Gastroesophageal sphincter (tissue), 4 donors: ENCODE measurements around the gene MARVELD2. TPM values are rescaled to one million over a fixed set of nuclear protein-coding genes. Genes with fewer than 3 reads are reported as not detected.
A peak's percentile ranks its signal among the peaks of the same experiment; 100 is the strongest.

Experiments
- ATAC-seq: fragments of 150-250 bp; one replicate; pipeline ENCODE4 v1.9.1; 2016; ENCODE audit warnings: mild to moderate bottlenecking, moderate library complexity
- H3K27ac ChIP-seq, 4 donors: fragments of 200-600 bp; sonication (generic) in 3 of 4; 1 replicate in 3 of 4; 2 replicates in 1 of 4; pipeline ENCODE4 v1.5.1; 2016 to 2019
- H3K27me3 ChIP-seq: fragments of 200-600 bp; sonication (generic); one replicate; pipeline ENCODE4 v1.5.1; 2019
- H3K36me3 ChIP-seq, 2 donors: fragments of 200-600 bp; sonication (generic); one replicate each; pipeline ENCODE4 v1.5.1; 2019; ENCODE audit warnings: control low read depth in 1 of 2
- H3K4me1 ChIP-seq, 3 donors: fragments of 200-600 bp; sonication (generic); 1 replicate in 2 of 3; 2 replicates in 1 of 3; pipeline ENCODE4 v1.5.1; 2016 to 2019; ENCODE audit warnings: control low read depth in 2 of 3
- H3K4me3 ChIP-seq, 2 donors: fragments of 200-600 bp; sonication (generic); one replicate each; pipeline ENCODE4 v1.5.1; 2019; ENCODE audit warnings: mild to moderate bottlenecking in 1 of 2, moderate library complexity in 1 of 2
- H3K9me3 ChIP-seq, 3 donors: fragments of 200-600 bp; sonication (generic); one replicate each; pipeline ENCODE4 v1.5.1; 2017 to 2019; ENCODE audit warnings: control low read depth in 2 of 3
- CTCF ChIP-seq, 4 experiments: fragments of 200-600 bp in 2 of 4; fragments of 450-650 bp in 2 of 4; sonication (generic) in 1 of 4; IDR thresholded peaks; one replicate each; pipeline ENCODE4 v1.5.1; 2017 to 2019; ENCODE audit warnings: antibody characterized with exemption in 4 of 4, mild to moderate bottlenecking in 2 of 4, moderate library complexity in 2 of 4
- EP300 ChIP-seq: sonication (generic); formaldehyde crosslinking; IDR thresholded peaks from one replicate; pipeline ENCODE4 v1.6.1; 2017; ENCODE audit warnings: antibody characterized with exemption, mild to moderate bottlenecking
- POLR2A ChIP-seq, 2 donors: fragments of 450-650 bp; IDR thresholded peaks; one replicate each; pipeline ENCODE4 v1.6.1; 2017; ENCODE audit warnings: antibody characterized with exemption in 2 of 2, mild to moderate bottlenecking in 2 of 2, moderate library complexity in 1 of 2
- POLR2AphosphoS5 ChIP-seq: sonication (generic); formaldehyde crosslinking; IDR thresholded peaks from one replicate; pipeline ENCODE4 v1.6.1; 2017; ENCODE audit warnings: antibody characterized with exemption
- whole genome bisulfite sequencing, 2 donors: methylation state at CpG; one replicate each; pipeline ENCODE4 v1.1.5; 2018; ENCODE audit warnings: low coverage in 1 of 2; 5-methylcytosine and 5-hydroxymethylcytosine counted together
- total RNA-seq, 4 donors: library from RNA; depleted of rRNA; stranded (reverse); fragments of >200 nt; gene quantifications; one replicate each; pipeline ENCODE4 v1.1.0, GENCODE V29; 2016

Gene MARVELD2
- total RNA-seq, 4 donors from 2014 or later, result 0.81 to 6.3 (median 1.9) TPM

GRCh38 chr5:69372394-69372793 is 42.5 kb upstream of the MARVELD2 start:
- no peak for TF ChIP-seq POLR2AphosphoS5
- TF ChIP-seq CTCF (IDR thresholded peaks at IDR 0.05), result no peak
- no peak for TF ChIP-seq EP300
- TF ChIP-seq POLR2A (IDR thresholded peaks at IDR 0.05), result no peak
- 96% methylated on average over 5 of the region's 5 CpGs; no CpG with 5 or more reads in 1 of the 2 donors for WGBS, 2 donors
- H3K4me1 ChIP-seq, result peaks cover 3 to 40% (median 11%) of the 10 kb centered on the region in 3 donors
- H3K4me3 ChIP-seq, result no peak overlapping the region
- no peaks in the 10 kb centered on the region for H3K9me3 ChIP-seq
- H3K36me3 ChIP-seq, result peaks cover 0 to 34% of the 10 kb centered on the region in 2 donors
- H3K27me3 ChIP-seq, result no peaks in the 10 kb centered on the region
- no peak overlapping the region for H3K27ac ChIP-seq
- ATAC-seq, result no peak

GRCh38 chr5:69374911-69375446 is 39.9 kb upstream of the MARVELD2 start:
- H3K4me1 ChIP-seq, result peaks cover 0 to 26% (median 3%) of the 10 kb centered on the region in 3 donors
- TF ChIP-seq POLR2A (IDR thresholded peaks at IDR 0.05) (no peak), EP300 (no peak), POLR2AphosphoS5 (no peak), CTCF (IDR thresholded peaks at IDR 0.05) (no peak)
- H3K27ac ChIP-seq, result no peak overlapping the region
- ATAC-seq, result no peak
- H3K9me3 ChIP-seq, result no peaks in the 10 kb centered on the region
- H3K27me3 ChIP-seq, result no peaks in the 10 kb centered on the region
- peaks cover 0 to 48% of the 10 kb centered on the region in 2 donors for H3K36me3 ChIP-seq
- WGBS, 2 donors, result 92 to 95% methylated on average over 3 to 4 of the region's 4 CpGs
- no peak overlapping the region for H3K4me3 ChIP-seq

- Histone ChIP-seq H3K27me3 (no peaks in the 10 kb centered on the region), H3K4me1 (no peaks in the 10 kb centered on the region), H3K4me3 (no peak overlapping the region), H3K36me3 (peaks cover 0 to 82% of the 10 kb centered on the region in 2 donors), H3K27ac (no peak overlapping the region), H3K9me3 (no peaks in the 10 kb centered on the region)
- TF ChIP-seq CTCF (IDR thresholded peaks at IDR 0.05) (no peak), EP300 (no peak), POLR2A (IDR thresholded peaks at IDR 0.05) (no peak), POLR2AphosphoS5 (no peak)
- no peak for ATAC-seq
Observed at GRCh38 chr5:69378376-69378775, 36.5 kb upstream of the MARVELD2 start.

- H3K4me3 ChIP-seq, result no peak overlapping the region
- no peaks in the 10 kb centered on the region for H3K4me1 ChIP-seq
- ATAC-seq, result no peak
- 89 to 94% methylated on average over 7 to 13 of the region's 15 CpGs for WGBS, 2 donors
- H3K27me3 ChIP-seq, result no peaks in the 10 kb centered on the region
- peaks cover 0 to 92% of the 10 kb centered on the region in 2 donors for H3K36me3 ChIP-seq
- TF ChIP-seq POLR2A (IDR thresholded peaks at IDR 0.05), result no peak
- TF ChIP-seq CTCF (IDR thresholded peaks at IDR 0.05), result no peak
- no peak for TF ChIP-seq EP300
- no peak for TF ChIP-seq POLR2AphosphoS5
- H3K27ac ChIP-seq, result no peak overlapping the region
- H3K9me3 ChIP-seq, result no peaks in the 10 kb centered on the region
Observed at GRCh38 chr5:69404659-69405330, 10.1 kb upstream of the MARVELD2 start.

GRCh38 chr5:69415584-69415958 is 655 bp downstream of the MARVELD2 start:
- Histone ChIP-seq H3K36me3 (peaks cover 0 to 47% of the 10 kb centered on the region in 2 donors), H3K27ac (peak overlapping the region in 1 of 4 donors; percentile 47), H3K4me3 (peak overlapping the region; percentile 46 to 71), H3K4me1 (peaks cover 0 to 10% (median 0%) of the 10 kb centered on the region in 3 donors), H3K9me3 (no peaks in the 10 kb centered on the region), H3K27me3 (no peaks in the 10 kb centered on the region)
- no peak for ATAC-seq
- WGBS, 2 donors, result 66 to 86% methylated on average over 8 to 12 of the region's 18 CpGs
- no peak for TF ChIP-seq CTCF (IDR thresholded peaks at IDR 0.05)
- TF ChIP-seq POLR2A (IDR thresholded peaks at IDR 0.05), result no peak
- TF ChIP-seq EP300, result no peak
- TF ChIP-seq POLR2AphosphoS5, result no peak
